HepG2 (cell line): ENCODE results near the gene AGAP3. TPM values are rescaled to one million over a fixed set of nuclear protein-coding genes. Genes with fewer than 3 reads are reported as not detected.

Experiments
- CBX1 ChIP-seq: IDR thresholded peaks from one replicate; pipeline ENCODE4 v1.6.1; 2016; ENCODE audit warnings: antibody characterized with exemption, low read depth
- FOXC1 ChIP-seq: sonication (generic); formaldehyde crosslinking; IDR thresholded peaks from 2 replicates; pipeline ENCODE4 v1.8.0; 2022; ENCODE audit warnings: mild to moderate bottlenecking, missing genetic modification reagents, borderline replicate concordance
- NFYB ChIP-seq: sonication (generic); formaldehyde crosslinking; IDR thresholded peaks from 2 replicates; pipeline ENCODE4 v1.4.0; 2020; ENCODE audit warnings: missing genetic modification reagents
- NFYC ChIP-seq: IDR thresholded peaks from 2 replicates; pipeline ENCODE4 v1.6.1; 2016; ENCODE audit warnings: missing genetic modification reagents, missing compliant biosample characterization
- SOX6 ChIP-seq, 2 experiments: fragments of 450-650 bp in 1 of 2; sonication (generic) in 1 of 2; formaldehyde crosslinking in 1 of 2; IDR thresholded peaks; 2 replicates each; pipeline versions ENCODE4 v1.4.0 to v1.6.1; 2017 to 2020; ENCODE audit warnings: antibody characterized with exemption in 1 of 2, mild to moderate bottlenecking in 1 of 2, missing genetic modification reagents in 1 of 2
- ZNF501 ChIP-seq: sonication (generic); formaldehyde crosslinking; IDR thresholded peaks from 2 replicates; pipeline ENCODE4 v1.5.1; 2020; ENCODE audit warnings: mild to moderate bottlenecking, moderate library complexity, missing genetic modification reagents
- ZNF674 ChIP-seq: sonication (generic); formaldehyde crosslinking; IDR thresholded peaks from 2 replicates; pipeline ENCODE4 v1.5.0; 2020; ENCODE audit warnings: low read depth, mild to moderate bottlenecking, missing genetic modification reagents
- ZNF713 ChIP-seq: sonication (generic); formaldehyde crosslinking; IDR thresholded peaks from 2 replicates; pipeline ENCODE4 v1.4.0; 2020; ENCODE audit warnings: mild to moderate bottlenecking, missing genetic modification reagents
- polyA plus RNA-seq, 8 experiments: library from polyadenylated mRNA; depleted of rRNA in 3 of 8; stranded (reverse) in 7 of 8; unstranded in 1 of 8; fragments of >200 nt; fragmentation: Illumina TruSeq in 4 of 8; extraction: Trizol in 4 of 8; gene quantifications; 2 replicates each; pipeline versions ENCODE4 v1.2.1 to v1.2.3, GENCODE V29; 2011 to 2016; ENCODE audit warnings: low read depth in 4 of 8, missing spikeins in 1 of 8, mixed read lengths in 1 of 8; ENCODE audit not compliant: insufficient read depth in 1 of 8
- total RNA-seq, 5 experiments: library from RNA; depleted of rRNA; stranded (reverse); fragments of >200 nt; fragmentation: Illumina TruSeq; extraction: Trizol; gene quantifications; 2 replicates each; pipeline ENCODE4 v1.2.3, GENCODE V29; 2016; ENCODE audit warnings: low read depth in 1 of 5
- TF ChIP-seq, protein P1 (sequence below): sonication (generic); formaldehyde crosslinking; IDR thresholded peaks from 2 replicates; pipeline ENCODE4 v1.4.0; 2020; ENCODE audit warnings: missing genetic modification reagents
- TF ChIP-seq, protein P2 (sequence below): sonication (generic); formaldehyde crosslinking; IDR thresholded peaks from 2 replicates; pipeline ENCODE4 v1.4.0; 2020; ENCODE audit warnings: mild to moderate bottlenecking, low read depth, missing genetic modification reagents
- TF ChIP-seq, protein P3 (sequence below): sonication (generic); formaldehyde crosslinking; IDR thresholded peaks from 2 replicates; pipeline ENCODE4 v1.4.0; 2020; ENCODE audit warnings: mild to moderate bottlenecking, missing genetic modification reagents
- TF ChIP-seq, protein P4 (sequence below): sonication (generic); formaldehyde crosslinking; IDR thresholded peaks from 2 replicates; pipeline ENCODE4 v1.5.1; 2020; ENCODE audit warnings: mild to moderate bottlenecking, missing genetic modification reagents
- TF ChIP-seq, protein P5 (sequence below): sonication (generic); formaldehyde crosslinking; IDR thresholded peaks from 2 replicates; pipeline ENCODE4 v1.4.0; 2020; ENCODE audit warnings: mild to moderate bottlenecking, missing genetic modification reagents

Gene AGAP3
- total and polyA plus RNA-seq, 2 of the 13 experiments (the other 11 are each of a cell fraction or from before 2014, with no cell fraction given): 31.3 to 61.4 TPM

DNA sequence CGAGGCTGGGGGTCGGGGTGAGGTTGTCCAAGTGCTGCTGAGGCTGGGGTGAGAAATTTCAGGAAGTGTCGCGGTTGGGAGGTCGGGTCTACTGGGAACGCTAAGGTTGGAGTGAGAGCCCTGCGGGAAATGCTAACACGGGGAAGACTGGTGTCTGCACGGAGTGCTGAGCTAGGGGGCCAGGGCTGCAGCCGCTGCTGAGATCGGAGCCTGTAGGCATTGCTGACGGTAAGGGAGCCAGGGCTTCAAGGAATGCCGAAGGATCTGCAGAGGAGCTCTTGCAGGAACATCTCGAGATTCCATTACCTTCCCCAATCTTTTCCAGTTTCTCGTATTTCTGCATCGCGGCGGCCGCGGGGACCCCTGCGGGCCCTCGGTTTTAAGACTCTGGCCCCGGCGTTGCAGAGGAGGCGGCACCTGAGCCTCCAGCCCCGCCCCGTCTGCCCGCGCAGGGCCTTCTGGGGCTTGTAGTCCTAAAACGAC is 28.7 kb upstream of the AGAP3 start, which contains the start of gene CDK5 (continued):
- TF ChIP-seq SOX6 (IDR thresholded peaks at IDR 0.05): no peak
- no peak for TF ChIP-seq SOX6 (CRISPR knock-in tag; IDR thresholded peaks at IDR 0.05)
- TF ChIP-seq ZNF501 (CRISPR knock-in tag): no peak
- no peak for TF ChIP-seq NFYB (CRISPR knock-in tag)
- TF ChIP-seq, protein P1, sequence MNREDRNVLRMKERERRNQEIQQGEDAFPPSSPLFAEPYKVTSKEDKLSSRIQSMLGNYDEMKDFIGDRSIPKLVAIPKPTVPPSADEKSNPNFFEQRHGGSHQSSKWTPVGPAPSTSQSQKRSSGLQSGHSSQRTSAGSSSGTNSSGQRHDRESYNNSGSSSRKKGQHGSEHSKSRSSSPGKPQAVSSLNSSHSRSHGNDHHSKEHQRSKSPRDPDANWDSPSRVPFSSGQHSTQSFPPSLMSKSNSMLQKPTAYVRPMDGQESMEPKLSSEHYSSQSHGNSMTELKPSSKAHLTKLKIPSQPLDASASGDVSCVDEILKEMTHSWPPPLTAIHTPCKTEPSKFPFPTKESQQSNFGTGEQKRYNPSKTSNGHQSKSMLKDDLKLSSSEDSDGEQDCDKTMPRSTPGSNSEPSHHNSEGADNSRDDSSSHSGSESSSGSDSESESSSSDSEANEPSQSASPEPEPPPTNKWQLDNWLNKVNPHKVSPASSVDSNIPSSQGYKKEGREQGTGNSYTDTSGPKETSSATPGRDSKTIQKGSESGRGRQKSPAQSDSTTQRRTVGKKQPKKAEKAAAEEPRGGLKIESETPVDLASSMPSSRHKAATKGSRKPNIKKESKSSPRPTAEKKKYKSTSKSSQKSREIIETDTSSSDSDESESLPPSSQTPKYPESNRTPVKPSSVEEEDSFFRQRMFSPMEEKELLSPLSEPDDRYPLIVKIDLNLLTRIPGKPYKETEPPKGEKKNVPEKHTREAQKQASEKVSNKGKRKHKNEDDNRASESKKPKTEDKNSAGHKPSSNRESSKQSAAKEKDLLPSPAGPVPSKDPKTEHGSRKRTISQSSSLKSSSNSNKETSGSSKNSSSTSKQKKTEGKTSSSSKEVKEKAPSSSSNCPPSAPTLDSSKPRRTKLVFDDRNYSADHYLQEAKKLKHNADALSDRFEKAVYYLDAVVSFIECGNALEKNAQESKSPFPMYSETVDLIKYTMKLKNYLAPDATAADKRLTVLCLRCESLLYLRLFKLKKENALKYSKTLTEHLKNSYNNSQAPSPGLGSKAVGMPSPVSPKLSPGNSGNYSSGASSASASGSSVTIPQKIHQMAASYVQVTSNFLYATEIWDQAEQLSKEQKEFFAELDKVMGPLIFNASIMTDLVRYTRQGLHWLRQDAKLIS: no peak
- no peak for TF ChIP-seq ZNF674 (CRISPR knock-in tag)
- 0 out of 2 replicates have a peak, but pooled peaks have one; percentile 23 for TF ChIP-seq ZNF713 (CRISPR knock-in tag)
- TF ChIP-seq, protein P2, sequence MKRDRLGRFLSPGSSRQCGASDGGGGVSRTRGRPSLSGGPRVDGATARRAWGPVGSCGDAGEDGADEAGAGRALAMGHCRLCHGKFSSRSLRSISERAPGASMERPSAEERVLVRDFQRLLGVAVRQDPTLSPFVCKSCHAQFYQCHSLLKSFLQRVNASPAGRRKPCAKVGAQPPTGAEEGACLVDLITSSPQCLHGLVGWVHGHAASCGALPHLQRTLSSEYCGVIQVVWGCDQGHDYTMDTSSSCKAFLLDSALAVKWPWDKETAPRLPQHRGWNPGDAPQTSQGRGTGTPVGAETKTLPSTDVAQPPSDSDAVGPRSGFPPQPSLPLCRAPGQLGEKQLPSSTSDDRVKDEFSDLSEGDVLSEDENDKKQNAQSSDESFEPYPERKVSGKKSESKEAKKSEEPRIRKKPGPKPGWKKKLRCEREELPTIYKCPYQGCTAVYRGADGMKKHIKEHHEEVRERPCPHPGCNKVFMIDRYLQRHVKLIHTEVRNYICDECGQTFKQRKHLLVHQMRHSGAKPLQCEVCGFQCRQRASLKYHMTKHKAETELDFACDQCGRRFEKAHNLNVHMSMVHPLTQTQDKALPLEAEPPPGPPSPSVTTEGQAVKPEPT: no peak
- no peak for TF ChIP-seq CBX1
- TF ChIP-seq, protein P3, sequence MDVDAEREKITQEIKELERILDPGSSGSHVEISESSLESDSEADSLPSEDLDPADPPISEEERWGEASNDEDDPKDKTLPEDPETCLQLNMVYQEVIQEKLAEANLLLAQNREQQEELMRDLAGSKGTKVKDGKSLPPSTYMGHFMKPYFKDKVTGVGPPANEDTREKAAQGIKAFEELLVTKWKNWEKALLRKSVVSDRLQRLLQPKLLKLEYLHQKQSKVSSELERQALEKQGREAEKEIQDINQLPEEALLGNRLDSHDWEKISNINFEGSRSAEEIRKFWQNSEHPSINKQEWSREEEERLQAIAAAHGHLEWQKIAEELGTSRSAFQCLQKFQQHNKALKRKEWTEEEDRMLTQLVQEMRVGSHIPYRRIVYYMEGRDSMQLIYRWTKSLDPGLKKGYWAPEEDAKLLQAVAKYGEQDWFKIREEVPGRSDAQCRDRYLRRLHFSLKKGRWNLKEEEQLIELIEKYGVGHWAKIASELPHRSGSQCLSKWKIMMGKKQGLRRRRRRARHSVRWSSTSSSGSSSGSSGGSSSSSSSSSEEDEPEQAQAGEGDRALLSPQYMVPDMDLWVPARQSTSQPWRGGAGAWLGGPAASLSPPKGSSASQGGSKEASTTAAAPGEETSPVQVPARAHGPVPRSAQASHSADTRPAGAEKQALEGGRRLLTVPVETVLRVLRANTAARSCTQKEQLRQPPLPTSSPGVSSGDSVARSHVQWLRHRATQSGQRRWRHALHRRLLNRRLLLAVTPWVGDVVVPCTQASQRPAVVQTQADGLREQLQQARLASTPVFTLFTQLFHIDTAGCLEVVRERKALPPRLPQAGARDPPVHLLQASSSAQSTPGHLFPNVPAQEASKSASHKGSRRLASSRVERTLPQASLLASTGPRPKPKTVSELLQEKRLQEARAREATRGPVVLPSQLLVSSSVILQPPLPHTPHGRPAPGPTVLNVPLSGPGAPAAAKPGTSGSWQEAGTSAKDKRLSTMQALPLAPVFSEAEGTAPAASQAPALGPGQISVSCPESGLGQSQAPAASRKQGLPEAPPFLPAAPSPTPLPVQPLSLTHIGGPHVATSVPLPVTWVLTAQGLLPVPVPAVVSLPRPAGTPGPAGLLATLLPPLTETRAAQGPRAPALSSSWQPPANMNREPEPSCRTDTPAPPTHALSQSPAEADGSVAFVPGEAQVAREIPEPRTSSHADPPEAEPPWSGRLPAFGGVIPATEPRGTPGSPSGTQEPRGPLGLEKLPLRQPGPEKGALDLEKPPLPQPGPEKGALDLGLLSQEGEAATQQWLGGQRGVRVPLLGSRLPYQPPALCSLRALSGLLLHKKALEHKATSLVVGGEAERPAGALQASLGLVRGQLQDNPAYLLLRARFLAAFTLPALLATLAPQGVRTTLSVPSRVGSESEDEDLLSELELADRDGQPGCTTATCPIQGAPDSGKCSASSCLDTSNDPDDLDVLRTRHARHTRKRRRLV (CRISPR knock-in tag): no peak
- TF ChIP-seq NFYC (CRISPR knock-in tag): no peak
- TF ChIP-seq, protein P4, sequence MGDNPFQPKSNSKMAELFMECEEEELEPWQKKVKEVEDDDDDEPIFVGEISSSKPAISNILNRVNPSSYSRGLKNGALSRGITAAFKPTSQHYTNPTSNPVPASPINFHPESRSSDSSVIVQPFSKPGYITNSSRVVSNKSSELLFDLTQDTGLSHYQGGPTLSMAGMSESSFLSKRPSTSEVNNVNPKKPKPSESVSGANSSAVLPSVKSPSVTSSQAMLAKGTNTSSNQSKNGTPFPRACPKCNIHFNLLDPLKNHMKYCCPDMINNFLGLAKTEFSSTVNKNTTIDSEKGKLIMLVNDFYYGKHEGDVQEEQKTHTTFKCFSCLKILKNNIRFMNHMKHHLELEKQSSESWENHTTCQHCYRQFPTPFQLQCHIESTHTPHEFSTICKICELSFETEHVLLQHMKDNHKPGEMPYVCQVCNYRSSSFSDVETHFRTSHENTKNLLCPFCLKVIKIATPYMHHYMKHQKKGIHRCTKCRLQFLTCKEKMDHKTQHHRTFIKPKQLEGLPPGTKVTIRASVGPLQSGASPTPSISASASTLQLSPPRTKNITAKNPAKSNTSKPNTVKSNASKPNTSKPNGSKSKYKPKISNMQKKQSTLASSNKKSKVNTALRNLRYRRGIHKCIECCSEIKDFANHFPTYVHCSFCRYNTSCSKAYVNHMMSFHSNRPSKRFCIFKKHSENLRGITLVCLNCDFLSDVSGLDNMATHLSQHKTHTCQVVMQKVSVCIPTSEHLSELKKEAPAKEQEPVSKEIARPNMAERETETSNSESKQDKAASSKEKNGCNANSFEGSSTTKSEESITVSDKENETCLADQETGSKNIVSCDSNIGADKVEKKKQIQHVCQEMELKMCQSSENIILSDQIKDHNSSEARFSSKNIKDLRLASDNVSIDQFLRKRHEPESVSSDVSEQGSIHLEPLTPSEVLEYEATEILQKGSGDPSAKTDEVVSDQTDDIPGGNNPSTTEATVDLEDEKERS (CRISPR knock-in tag): no peak
- TF ChIP-seq, protein P5, sequence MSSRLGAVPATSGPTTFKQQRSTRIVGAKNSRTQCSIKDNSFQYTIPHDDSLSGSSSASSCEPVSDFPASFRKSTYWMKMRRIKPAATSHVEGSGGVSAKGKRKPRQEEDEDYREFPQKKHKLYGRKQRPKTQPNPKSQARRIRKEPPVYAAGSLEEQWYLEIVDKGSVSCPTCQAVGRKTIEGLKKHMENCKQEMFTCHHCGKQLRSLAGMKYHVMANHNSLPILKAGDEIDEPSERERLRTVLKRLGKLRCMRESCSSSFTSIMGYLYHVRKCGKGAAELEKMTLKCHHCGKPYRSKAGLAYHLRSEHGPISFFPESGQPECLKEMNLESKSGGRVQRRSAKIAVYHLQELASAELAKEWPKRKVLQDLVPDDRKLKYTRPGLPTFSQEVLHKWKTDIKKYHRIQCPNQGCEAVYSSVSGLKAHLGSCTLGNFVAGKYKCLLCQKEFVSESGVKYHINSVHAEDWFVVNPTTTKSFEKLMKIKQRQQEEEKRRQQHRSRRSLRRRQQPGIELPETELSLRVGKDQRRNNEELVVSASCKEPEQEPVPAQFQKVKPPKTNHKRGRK (CRISPR knock-in tag): no peak
- TF ChIP-seq FOXC1 (CRISPR knock-in tag): peak; percentile 15; the same call in 1 of the 2 replicates
